RWPE2 (cell line): ENCODE results near the gene GMPPA.
A peak's percentile ranks its signal among the peaks of the same experiment; 100 is the strongest.

Experiments
- ATAC-seq: fragments of 200-7000 bp; cut with Tn5 transposase; 3 replicates; pipeline ENCODE4 v1.9.1; 2021; ENCODE audit warnings: low read depth
- DNase-seq: peaks from one replicate; pipeline ENCODE4 v3.0.0-alpha.2; 2020; ENCODE audit warnings: low spot score
- H3K27ac ChIP-seq: fragments of 450-650 bp; 2 replicates; pipeline ENCODE4 v1.5.1; 2017; ENCODE audit warnings: mild to moderate bottlenecking; ENCODE audit not compliant: poor library complexity, severe bottlenecking
- H3K27me3 ChIP-seq: fragments of 250-450 bp; sonication (Bioruptor Pico); 2 replicates; pipeline ENCODE4 v1.5.1; 2021; ENCODE audit warnings: mild to moderate bottlenecking, moderate library complexity; ENCODE audit not compliant: insufficient read depth, poor library complexity, severe bottlenecking
- H3K36me3 ChIP-seq: fragments of 250-450 bp; sonication (Bioruptor Pico); 2 replicates; pipeline ENCODE4 v1.5.1; 2020; ENCODE audit warnings: low read depth, mild to moderate bottlenecking, moderate library complexity
- H3K4me1 ChIP-seq: fragments of 250-450 bp; sonication (Bioruptor Pico); 2 replicates; pipeline ENCODE4 v1.5.1; 2021; ENCODE audit warnings: mild to moderate bottlenecking, moderate library complexity; ENCODE audit not compliant: insufficient read depth, poor library complexity, severe bottlenecking
- H3K4me3 ChIP-seq: fragments of 250-450 bp; sonication (Bioruptor Pico); 2 replicates; pipeline ENCODE4 v1.5.1; 2021; ENCODE audit warnings: mild to moderate bottlenecking, moderate library complexity; ENCODE audit not compliant: severe bottlenecking
- H3K9me3 ChIP-seq: fragments of 250-450 bp; sonication (Bioruptor Pico); 2 replicates; pipeline ENCODE4 v1.5.1; 2021; ENCODE audit warnings: mild to moderate bottlenecking, moderate library complexity; ENCODE audit not compliant: severe bottlenecking
- CTCF ChIP-seq: fragments of 450-650 bp; IDR thresholded peaks from one replicate; pipeline ENCODE4 v1.5.1; 2017; ENCODE audit warnings: mild to moderate bottlenecking, moderate library complexity; ENCODE audit not compliant: poor library complexity, severe bottlenecking

GMPPA gene

GRCh38 chr2:219497495-219498279 is 1.0 kb upstream of the GMPPA start:
- H3K9me3 ChIP-seq = no peaks in the 10 kb centered on the region
- TF ChIP-seq CTCF = no peak
- H3K27me3 ChIP-seq = peaks cover 29% of the 10 kb centered on the region
- H3K36me3 ChIP-seq = peaks cover 19% of the 10 kb centered on the region
- peak overlapping the region; percentile 52 for H3K4me3 ChIP-seq
- ATAC-seq = peak; percentile 67
- DNase-seq = peak; percentile 85
- no peaks in the 10 kb centered on the region for H3K4me1 ChIP-seq
- peak overlapping the region; percentile 61 for H3K27ac ChIP-seq

GRCh38 chr2:219499058-219499307 is 292 bp downstream of the GMPPA start:
- ATAC-seq (no peak), DNase-seq (no peak)
- Histone ChIP-seq H3K36me3 (peaks cover 25% of the 10 kb centered on the region), H3K27me3 (peaks cover 29% of the 10 kb centered on the region), H3K4me1 (no peaks in the 10 kb centered on the region), H3K9me3 (no peaks in the 10 kb centered on the region), H3K4me3 (peak overlapping the region; percentile 52), H3K27ac (peak overlapping the region; percentile 61)
- no peak for TF ChIP-seq CTCF

- DNase-seq (no peak), ATAC-seq (no peak)
- H3K27me3 ChIP-seq = peaks cover 29% of the 10 kb centered on the region
- no peaks in the 10 kb centered on the region for H3K4me1 ChIP-seq
- peaks cover 29% of the 10 kb centered on the region for H3K36me3 ChIP-seq
- no peak overlapping the region for H3K27ac ChIP-seq
- peak overlapping the region; percentile 52 for H3K4me3 ChIP-seq
- H3K9me3 ChIP-seq = no peaks in the 10 kb centered on the region
- TF ChIP-seq CTCF = no peak
These were observed 864 bp downstream of the GMPPA start for GRCh38 chr2:219499555-219499954.

GRCh38 chr2:219500135-219500534 is 1.4 kb downstream of the GMPPA start:
- no peaks in the 10 kb centered on the region for H3K9me3 ChIP-seq
- peaks cover 32% of the 10 kb centered on the region for H3K36me3 ChIP-seq
- H3K27ac ChIP-seq = no peak overlapping the region
- ATAC-seq (no peak), DNase-seq (no peak)
- no peaks in the 10 kb centered on the region for H3K4me1 ChIP-seq
- no peak overlapping the region for H3K4me3 ChIP-seq
- H3K27me3 ChIP-seq = peaks cover 23% of the 10 kb centered on the region
- no peak for TF ChIP-seq CTCF

- Histone ChIP-seq H3K9me3 (no peaks in the 10 kb centered on the region), H3K4me3 (no peak overlapping the region), H3K4me1 (no peaks in the 10 kb centered on the region), H3K27me3 (peaks cover 8% of the 10 kb centered on the region), H3K27ac (no peak overlapping the region), H3K36me3 (peaks cover 36% of the 10 kb centered on the region)
- ATAC-seq (no peak), DNase-seq (no peak)
- no peak for TF ChIP-seq CTCF
These were observed 3.2 kb downstream of the GMPPA start for GRCh38 chr2:219501849-219502248.
